Activated naive CD8-positive, alpha-beta T cell (primary cell): ENCODE results near the gene DOCK9.
"Not testable (repeated sequence)": the region's sequence is repeated elsewhere in the genome, so short reads cannot be mapped to it uniquely, and the experiment has no call there.

ENCODE experiments used
- H3K27ac Mint-ChIP-seq: one replicate; pipeline ENCODE4 v1.8.0; 2021; ENCODE audit warnings: mixed read lengths
- H3K27me3 Mint-ChIP-seq: one replicate; pipeline ENCODE4 v1.8.0; 2021; ENCODE audit warnings: mixed read lengths
- H3K36me3 Mint-ChIP-seq: one replicate; pipeline ENCODE4 v1.8.0; 2021; ENCODE audit warnings: mixed read lengths
- H3K4me1 Mint-ChIP-seq: one replicate; pipeline ENCODE4 v1.8.0; 2021; ENCODE audit warnings: low read depth, mixed read lengths
- H3K4me3 Mint-ChIP-seq: one replicate; pipeline ENCODE4 v1.8.0; 2021; ENCODE audit warnings: mild to moderate bottlenecking, mixed read lengths
- H3K9me3 Mint-ChIP-seq: one replicate; pipeline ENCODE4 v1.8.0; 2021; ENCODE audit warnings: low read depth, mixed read lengths

Gene DOCK9

DNA sequence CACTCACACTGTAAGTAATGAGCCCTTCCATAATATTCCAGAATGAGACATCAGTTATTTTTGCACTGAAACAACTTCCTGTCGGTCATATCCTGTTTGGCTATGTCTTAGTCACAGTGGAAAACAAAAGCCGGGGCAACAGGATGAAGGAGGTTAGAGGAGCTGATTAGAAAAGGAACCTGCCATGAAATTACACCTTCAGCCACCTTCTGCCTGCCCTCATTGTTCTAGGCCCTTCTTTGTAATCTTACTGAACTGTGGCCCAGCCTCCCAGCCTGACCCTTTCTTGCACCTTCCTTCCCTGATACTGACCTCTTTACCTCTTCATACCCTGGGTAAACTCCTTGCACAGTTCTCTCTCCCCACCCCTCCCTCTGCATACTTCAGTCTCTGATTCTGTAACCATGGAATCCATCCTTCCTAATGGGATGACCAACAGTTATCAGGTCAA lies 67.3 kb downstream of the DOCK9 start:
- Mint-ChIP-seq H3K36me3 (peaks cover 25% of the 10 kb centered on the region), H3K9me3 (peaks cover 4% of the 10 kb centered on the region), H3K4me3 (peak overlapping the region; percentile 65), H3K4me1 (peaks cover 58% of the 10 kb centered on the region), H3K27ac (peak overlapping the region; percentile 96), H3K27me3 (no peaks in the 10 kb centered on the region)

DNA sequence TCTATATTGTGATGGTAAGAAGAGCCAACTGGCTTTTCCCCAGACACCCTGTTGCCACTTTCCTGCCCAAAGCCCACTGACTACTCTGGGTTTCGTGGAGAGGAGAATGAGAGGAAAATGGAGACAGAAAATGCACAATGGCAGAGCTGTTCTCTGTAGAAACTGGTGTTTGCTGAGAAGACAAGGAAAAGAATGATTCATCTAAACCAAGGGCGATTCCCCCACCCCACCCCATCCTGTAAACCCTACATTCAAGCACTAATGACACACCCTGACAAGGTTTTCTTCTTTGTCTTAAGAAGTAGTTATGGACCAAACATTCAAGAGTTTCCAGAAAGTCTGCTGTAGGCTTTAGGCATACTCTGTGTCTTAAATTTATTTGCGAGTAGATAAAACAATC lies 68.8 kb downstream of the DOCK9 start:
- Mint-ChIP-seq H3K27ac (peak overlapping the region; percentile 96), H3K4me3 (peak overlapping the region; percentile 20), H3K9me3 (peaks cover 4% of the 10 kb centered on the region), H3K4me1 (peaks cover 63% of the 10 kb centered on the region), H3K27me3 (no peaks in the 10 kb centered on the region), H3K36me3 (peaks cover 17% of the 10 kb centered on the region)

DNA sequence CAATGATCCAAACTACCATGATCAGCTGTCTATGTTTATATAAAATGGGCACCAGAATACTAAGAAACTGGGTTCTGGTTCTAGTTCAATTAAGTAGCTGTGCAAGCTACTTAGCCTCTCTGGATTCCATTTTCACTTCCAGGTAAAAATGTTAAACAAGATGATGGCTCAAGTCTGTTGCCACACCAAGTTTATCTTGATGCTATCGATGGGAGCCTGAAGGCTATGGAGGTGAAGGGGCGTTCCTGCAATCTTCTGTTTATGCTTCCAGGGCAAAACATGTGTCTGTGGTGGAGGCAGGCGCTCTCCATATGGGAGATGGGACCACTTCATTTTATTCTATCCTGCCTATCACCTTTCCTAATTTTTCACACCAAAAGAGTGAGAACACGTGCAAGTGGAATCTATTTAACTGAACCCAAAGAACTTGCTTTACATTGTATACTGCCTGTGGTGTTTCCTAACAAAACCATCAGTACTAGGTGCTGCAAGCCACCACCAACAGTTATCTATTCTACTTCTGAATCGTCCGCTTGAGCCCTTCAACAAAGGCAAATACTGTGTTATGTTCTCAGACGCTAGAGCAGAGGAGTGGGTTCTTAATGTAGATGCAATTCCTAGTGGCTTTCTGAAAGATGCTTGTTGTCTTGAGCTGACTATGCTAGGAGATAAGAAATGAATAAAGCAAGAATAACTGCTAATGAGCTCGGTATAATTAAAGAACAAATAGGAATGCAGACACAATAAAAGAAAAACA lies 70.9 kb downstream of the DOCK9 start:
- Mint-ChIP-seq H3K36me3 (peaks cover 16% of the 10 kb centered on the region), H3K9me3 (peaks cover 4% of the 10 kb centered on the region), H3K4me1 (peaks cover 50% of the 10 kb centered on the region), H3K27ac (no peak overlapping the region), H3K27me3 (no peaks in the 10 kb centered on the region), H3K4me3 (no peak overlapping the region)

DNA sequence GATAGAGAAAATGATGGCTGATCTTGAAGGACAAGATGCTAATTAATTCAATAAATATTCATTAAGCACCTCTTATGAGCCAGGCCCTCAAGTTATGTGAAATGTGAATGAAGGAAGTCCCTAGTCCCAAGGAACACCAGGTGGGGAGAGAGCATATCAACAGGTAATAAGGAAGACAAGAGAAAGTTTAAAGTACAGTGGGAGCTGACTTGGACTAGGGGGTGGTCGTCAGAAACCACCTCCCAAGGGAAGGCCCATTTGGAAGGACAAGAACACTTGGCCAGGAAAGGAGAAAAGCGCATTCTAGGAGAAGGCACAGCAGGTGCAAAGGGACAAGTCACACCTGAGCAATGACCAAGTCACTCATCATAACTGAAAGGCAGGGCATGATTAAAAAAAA lies 72.7 kb downstream of the DOCK9 start:
- Mint-ChIP-seq H3K27ac (peak overlapping the region; percentile 7), H3K27me3 (no peaks in the 10 kb centered on the region), H3K36me3 (peaks cover 19% of the 10 kb centered on the region), H3K9me3 (no peaks in the 10 kb centered on the region), H3K4me3 (no peak overlapping the region), H3K4me1 (peaks cover 39% of the 10 kb centered on the region)

DNA sequence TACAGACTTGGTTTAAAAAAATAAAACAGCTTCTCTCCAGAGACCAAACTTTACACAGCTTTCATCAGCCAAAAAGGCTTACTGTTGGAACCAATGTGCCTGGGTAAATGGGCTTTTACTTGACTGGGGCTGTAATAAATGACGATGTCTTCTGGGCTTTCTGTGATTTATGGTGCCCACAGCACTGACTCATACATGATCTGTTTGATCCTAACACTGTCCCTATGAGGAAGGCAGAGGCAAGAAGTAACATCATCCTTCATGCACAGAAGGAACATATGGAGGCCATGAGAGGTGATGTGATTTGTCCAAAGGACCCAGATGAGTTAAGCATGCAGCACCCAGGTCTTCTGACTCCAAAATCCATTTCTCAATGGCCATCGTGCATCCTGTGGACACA lies 77.4 kb downstream of the DOCK9 start:
- H3K9me3 Mint-ChIP-seq, result no peaks in the 10 kb centered on the region
- H3K27me3 Mint-ChIP-seq, result no peaks in the 10 kb centered on the region
- H3K36me3 Mint-ChIP-seq, result peaks cover 23% of the 10 kb centered on the region
- no peak overlapping the region for H3K27ac Mint-ChIP-seq
- H3K4me1 Mint-ChIP-seq, result peaks cover 10% of the 10 kb centered on the region
- H3K4me3 Mint-ChIP-seq, result no peak overlapping the region

DNA sequence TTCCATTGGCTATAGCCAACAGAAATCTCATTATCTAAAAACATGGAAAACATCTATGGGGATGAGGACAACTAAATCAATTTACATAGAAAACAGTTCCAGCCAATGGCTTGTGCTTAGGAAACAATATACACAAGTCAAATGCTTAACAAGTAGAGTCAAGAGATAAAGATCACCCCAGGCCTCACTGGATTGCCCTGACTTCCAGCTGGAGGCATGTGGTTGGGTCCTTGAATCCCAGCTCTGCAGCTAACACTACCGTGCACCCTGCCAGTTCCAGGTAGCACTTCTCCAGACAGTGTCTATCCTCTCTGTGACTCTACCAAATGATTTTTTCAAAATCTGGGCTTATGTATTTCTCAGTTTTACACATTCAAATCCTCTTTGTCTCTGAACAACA lies 80.2 kb downstream of the DOCK9 start:
- Mint-ChIP-seq H3K4me3 (no peak overlapping the region), H3K36me3 (peaks cover 27% of the 10 kb centered on the region), H3K27ac (no peak overlapping the region), H3K9me3 (no peaks in the 10 kb centered on the region), H3K4me1 (no peaks in the 10 kb centered on the region), H3K27me3 (no peaks in the 10 kb centered on the region)

DNA sequence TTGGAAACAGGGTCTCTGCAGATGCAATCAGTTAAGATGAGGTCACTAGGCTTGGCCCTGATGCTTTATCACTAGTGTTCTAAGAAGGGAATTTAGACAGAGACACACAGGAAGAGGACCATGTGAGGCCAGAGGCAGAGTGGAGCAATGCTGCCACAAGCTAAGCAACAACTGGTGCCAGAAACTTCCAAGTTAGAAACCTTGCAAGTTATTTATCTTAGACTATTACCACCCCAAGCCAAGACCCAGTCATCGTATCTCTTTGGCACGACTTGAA lies 81.1 kb downstream of the DOCK9 start:
- Mint-ChIP-seq H3K4me1 (no peaks in the 10 kb centered on the region), H3K4me3 (no peak overlapping the region), H3K36me3 (peaks cover 29% of the 10 kb centered on the region), H3K27ac (peak overlapping the region; percentile 61), H3K27me3 (no peaks in the 10 kb centered on the region), H3K9me3 (no peaks in the 10 kb centered on the region)

DNA sequence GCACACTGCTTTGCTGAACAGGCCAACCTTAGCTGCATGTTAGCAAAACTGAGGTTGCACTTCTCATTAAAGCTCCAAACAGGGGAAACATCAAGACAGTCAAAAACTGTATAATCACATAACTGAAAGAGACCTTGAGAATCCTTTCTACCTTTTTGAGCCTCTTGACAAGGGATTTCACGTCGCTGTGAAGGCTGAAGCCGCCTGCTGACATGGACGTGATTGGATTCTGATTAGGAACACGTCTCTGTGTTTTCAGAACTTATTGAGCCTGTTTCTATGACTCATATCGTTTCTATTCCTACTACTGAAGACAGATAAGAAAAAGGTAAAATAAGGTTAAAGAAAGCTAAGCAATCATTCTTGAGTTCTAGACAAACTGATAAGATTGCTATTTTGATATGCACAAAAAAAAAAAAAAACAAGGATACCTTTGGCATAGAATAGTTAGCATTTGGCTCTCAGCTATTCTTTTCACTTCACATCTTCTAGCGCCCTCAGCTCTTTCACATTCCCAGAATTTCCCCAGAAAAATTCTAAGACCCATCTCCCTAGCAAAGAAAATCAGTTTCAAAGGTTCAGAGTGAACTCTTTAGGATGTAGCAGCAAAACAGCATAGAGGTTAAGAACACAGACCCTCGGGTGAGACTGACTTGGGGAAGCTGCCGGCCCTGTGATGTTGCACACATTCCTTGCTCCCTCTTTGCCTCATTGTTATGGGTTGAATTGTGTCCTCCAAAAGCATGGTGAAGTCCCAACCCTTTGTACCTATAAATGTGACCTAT lies 81.6 kb downstream of the DOCK9 start:
- Mint-ChIP-seq H3K36me3 (peaks cover 31% of the 10 kb centered on the region), H3K27me3 (no peaks in the 10 kb centered on the region), H3K27ac (peak overlapping the region; percentile 34)

DNA sequence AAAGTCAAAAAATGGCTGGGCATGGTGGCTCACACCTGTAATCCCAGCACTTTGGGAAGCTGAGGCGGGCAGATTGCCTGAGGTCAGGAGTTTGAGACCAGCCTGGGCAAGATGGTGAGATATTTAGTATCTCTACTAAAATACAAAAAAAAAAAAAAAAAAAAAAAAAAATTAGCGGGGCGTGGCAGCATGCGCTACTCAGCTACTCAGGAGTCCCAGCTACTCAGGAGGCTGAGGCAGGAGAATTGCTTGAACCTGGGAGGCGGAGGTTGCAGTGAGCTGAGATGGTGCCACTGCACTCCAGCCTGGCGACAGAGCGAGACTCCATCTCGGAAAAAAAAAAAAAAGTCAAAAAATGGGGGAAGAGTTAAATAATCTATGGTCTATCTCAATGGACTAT lies 83.0 kb downstream of the DOCK9 start:
- not testable (repeated sequence) for H3K4me3 Mint-ChIP-seq, H3K27me3 Mint-ChIP-seq, H3K27ac Mint-ChIP-seq, H3K9me3 Mint-ChIP-seq
- H3K36me3 Mint-ChIP-seq, result peaks cover 27% of the 10 kb centered on the region
- H3K4me1 Mint-ChIP-seq, result peaks cover 13% of the 10 kb centered on the region

More for the DNA sequence above, 81.6 kb downstream of the DOCK9 start:
- no peaks in the 10 kb centered on the region for H3K4me1 Mint-ChIP-seq
- H3K4me3 Mint-ChIP-seq, result no peak overlapping the region
- H3K9me3 Mint-ChIP-seq, result no peaks in the 10 kb centered on the region

DNA sequence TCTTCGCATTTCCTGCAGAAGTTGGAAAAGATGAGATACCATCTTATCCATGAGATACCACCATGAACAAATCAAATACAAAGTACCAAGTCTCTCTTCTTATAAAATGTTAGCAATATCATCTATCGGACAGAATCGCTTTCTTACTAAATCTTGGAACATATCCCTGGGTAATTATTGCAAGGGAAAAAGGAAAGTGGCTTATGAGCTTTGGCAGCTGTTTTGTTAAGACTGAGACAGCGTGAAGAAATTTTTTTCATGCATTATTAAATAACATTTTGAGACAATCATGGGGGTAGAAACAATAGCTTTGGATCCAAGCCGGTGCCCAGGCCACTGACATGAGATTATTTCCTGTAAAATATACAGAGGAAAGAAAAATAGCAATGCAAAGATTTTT lies 84.5 kb downstream of the DOCK9 start:
- no peak overlapping the region for H3K27ac Mint-ChIP-seq
- no peaks in the 10 kb centered on the region for H3K9me3 Mint-ChIP-seq
- no peak overlapping the region for H3K4me3 Mint-ChIP-seq
- H3K36me3 Mint-ChIP-seq, result peaks cover 34% of the 10 kb centered on the region
- no peaks in the 10 kb centered on the region for H3K27me3 Mint-ChIP-seq
- peaks cover 23% of the 10 kb centered on the region for H3K4me1 Mint-ChIP-seq

DNA sequence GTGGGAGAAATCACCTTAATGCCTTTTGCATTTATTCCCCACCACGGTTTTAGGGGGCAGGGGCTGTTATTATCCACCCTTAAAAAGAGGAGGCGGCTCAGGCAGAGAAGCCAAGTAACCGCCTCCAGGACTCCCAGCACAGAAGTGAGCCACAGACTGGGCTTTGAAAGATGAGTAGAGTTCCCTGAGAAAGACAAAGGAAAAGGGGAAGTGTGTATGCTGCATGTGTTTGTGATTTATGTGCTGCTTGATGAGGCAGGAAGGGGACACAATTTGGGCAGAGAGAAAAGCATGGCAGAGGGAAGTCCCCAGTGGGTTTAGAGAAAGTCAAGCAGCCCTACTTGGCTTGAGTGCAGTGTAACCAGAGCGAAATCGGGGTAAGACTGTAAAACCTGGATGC lies 85.0 kb downstream of the DOCK9 start:
- Mint-ChIP-seq H3K27me3 (no peaks in the 10 kb centered on the region), H3K4me3 (no peak overlapping the region), H3K27ac (no peak overlapping the region), H3K9me3 (no peaks in the 10 kb centered on the region), H3K36me3 (peaks cover 37% of the 10 kb centered on the region), H3K4me1 (peaks cover 23% of the 10 kb centered on the region)

DNA sequence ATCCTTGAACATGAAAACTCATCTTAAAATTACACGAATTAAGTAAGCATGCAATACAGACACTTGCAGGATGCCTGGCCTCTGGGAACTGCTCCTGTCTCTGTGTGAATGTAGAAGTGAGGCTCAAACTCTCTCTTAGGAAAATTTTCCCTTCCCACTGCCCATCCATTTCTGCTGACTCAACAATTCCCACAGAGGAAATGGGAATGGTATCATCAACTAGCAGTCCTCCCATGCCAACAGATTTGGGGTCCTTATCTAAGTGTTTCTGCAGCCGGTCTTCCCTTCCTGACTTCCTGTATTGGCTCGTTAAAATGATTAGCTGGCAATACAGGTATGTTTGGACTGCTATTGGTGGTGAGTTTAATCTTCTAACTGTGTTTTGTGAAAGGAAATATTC lies 85.8 kb downstream of the DOCK9 start:
- Mint-ChIP-seq H3K36me3 (peaks cover 33% of the 10 kb centered on the region), H3K27me3 (no peaks in the 10 kb centered on the region), H3K4me1 (peaks cover 23% of the 10 kb centered on the region), H3K4me3 (no peak overlapping the region), H3K9me3 (no peaks in the 10 kb centered on the region), H3K27ac (no peak overlapping the region)

DNA sequence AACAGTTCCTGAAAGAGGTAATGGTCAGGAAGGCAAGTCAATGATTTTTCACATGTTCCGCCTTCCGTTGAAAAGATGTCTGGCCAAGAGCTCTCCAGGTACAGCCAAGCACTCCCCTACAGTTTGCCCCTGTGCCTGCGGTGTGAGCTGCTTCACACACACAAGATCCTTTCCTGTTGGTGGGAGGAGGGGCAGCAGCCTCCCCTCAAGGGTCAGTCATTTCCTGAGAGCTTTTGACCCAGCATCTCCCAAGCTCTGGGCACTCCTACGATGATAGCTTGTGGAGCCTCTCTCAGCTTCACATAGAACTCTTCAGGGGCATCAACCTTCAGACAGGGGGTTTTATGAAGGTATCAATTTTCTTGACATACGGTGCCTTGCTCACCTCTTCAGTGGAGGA lies 86.9 kb downstream of the DOCK9 start:
- Mint-ChIP-seq H3K4me3 (peak overlapping the region; percentile 56), H3K27ac (peak overlapping the region; percentile 75), H3K4me1 (peaks cover 23% of the 10 kb centered on the region), H3K9me3 (no peaks in the 10 kb centered on the region), H3K27me3 (no peaks in the 10 kb centered on the region), H3K36me3 (peaks cover 26% of the 10 kb centered on the region)

DNA sequence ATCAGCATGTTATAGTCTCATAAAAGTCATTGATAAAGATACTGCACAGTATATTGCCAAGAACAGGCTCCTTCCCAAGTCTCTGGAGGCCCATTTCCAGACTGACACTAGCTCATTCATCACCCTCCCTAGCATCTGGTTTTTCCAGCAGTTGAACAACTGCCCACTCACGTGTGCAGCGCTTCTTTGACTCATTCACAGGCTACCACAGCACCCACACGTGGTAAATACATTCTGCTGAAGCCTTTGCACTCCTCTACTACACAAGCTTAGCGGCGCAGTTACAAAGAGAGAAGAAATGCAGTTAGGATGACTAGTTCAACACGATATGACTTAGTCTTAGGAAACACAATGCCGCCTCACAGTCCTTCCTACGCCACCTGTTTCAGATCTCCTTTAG lies 87.7 kb downstream of the DOCK9 start:
- Mint-ChIP-seq H3K36me3 (peaks cover 27% of the 10 kb centered on the region), H3K4me1 (peaks cover 23% of the 10 kb centered on the region), H3K9me3 (no peaks in the 10 kb centered on the region), H3K27ac (peak overlapping the region; percentile 75), H3K27me3 (no peaks in the 10 kb centered on the region), H3K4me3 (peak overlapping the region; percentile 56)

DNA sequence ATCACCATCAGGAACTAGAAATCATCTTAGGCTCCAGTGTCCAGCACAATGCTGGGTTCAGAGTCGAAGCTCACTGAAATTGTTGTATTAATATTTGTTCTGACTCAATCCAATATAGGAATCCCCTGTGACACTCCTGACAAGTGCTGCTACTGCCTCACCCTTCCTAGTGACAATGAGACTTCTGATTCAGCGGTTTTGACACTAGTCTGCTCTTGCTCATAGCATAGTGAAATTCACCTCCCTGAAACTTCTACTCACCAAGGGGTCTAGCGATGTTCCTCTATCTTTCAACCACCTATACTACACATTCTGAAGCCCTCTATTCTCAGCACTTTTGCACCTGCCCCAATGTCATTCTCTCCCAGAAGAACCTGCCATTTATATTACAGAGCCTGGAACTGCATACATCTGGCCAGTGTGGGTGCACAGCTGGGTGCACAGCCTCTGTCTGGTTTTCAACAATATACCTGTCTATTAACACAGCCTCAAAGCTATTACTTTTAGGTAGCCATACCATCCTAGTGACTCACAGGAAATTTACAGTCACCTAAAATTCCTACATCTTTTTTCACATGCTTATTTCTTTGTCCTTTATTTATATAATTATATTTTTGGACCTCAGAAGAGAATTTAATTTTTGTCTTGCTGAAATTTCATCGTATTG lies 88.3 kb downstream of the DOCK9 start:
- H3K9me3 Mint-ChIP-seq, result no peaks in the 10 kb centered on the region
- H3K4me1 Mint-ChIP-seq, result peaks cover 23% of the 10 kb centered on the region
- H3K27ac Mint-ChIP-seq, result peak overlapping the region; percentile 75
- peak overlapping the region; percentile 56 for H3K4me3 Mint-ChIP-seq
- peaks cover 28% of the 10 kb centered on the region for H3K36me3 Mint-ChIP-seq
- H3K27me3 Mint-ChIP-seq, result no peaks in the 10 kb centered on the region
